ENCODE results near the gene TOX3. TPM values are rescaled to one million over a fixed set of nuclear protein-coding genes. Genes with fewer than 3 reads are reported as not detected.

The TOX3 gene
- total RNA-seq, 1 donor from 2014 or later, result 10.5 TPM

DNA sequence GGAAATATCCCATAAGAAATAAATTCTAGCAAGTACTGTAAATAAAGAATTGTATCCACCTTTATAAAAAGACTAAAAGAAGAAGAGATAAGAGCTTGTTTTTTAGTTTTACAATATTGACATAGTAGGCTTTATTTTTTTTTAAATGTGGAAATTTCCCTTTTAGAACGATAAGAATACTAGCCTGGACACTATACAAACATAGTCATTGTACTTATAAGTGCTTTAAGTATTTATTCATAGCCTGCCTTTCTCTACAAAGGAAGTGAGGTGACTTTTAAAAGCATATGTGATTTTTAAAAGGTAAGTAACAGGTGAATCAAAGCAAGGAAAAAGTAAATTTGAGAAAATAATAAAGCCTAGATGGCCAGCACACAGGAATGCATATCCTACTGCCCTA, 17.7 kb downstream of the TOX3 start:
- no peak for DNase-seq (ENCODE audit: low read depth)
- TF ChIP-seq, protein P1, sequence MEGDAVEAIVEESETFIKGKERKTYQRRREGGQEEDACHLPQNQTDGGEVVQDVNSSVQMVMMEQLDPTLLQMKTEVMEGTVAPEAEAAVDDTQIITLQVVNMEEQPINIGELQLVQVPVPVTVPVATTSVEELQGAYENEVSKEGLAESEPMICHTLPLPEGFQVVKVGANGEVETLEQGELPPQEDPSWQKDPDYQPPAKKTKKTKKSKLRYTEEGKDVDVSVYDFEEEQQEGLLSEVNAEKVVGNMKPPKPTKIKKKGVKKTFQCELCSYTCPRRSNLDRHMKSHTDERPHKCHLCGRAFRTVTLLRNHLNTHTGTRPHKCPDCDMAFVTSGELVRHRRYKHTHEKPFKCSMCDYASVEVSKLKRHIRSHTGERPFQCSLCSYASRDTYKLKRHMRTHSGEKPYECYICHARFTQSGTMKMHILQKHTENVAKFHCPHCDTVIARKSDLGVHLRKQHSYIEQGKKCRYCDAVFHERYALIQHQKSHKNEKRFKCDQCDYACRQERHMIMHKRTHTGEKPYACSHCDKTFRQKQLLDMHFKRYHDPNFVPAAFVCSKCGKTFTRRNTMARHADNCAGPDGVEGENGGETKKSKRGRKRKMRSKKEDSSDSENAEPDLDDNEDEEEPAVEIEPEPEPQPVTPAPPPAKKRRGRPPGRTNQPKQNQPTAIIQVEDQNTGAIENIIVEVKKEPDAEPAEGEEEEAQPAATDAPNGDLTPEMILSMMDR (conservative IDR thresholded peaks at IDR 0.05; ENCODE audit: low read depth, low read length), result no peak
- no peak overlapping the region for H3K4me3 ChIP-seq (ENCODE audit: low read depth, low read length)

DNA sequence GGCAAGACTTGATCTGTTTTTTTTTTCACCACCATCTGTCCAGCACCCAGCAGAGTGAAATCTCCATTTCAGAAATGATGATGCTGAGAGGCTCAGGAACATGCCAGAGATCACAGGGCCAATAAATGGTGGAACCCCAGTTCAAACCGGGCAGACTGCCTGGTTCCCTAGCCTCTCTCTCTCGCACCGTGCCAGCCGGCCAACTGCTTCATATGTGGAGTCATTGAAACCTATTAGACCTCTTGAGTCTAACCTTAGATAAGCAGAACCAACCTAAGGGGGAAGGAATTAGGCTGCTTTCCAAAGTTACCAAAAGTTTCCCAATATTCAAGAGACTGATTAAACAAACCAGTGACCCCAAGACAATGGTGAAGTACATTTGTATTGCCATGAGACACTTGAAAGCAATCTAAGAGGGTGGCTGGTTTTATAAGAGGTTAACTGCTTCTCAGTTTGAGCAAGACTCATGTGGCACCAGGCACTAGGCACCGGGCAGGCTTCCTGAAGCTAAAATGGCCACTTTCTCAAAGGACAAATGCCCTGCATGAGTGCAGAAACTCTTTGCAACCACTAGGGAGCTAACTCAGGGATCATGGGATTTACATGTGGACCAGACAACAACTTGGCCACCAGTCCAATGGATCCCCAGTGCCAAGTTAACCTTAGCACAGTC, 18.4 kb downstream of the TOX3 start:
- H3K4me3 ChIP-seq (ENCODE audit: low read depth, low read length), result no peak overlapping the region
- TF ChIP-seq, protein P1 (conservative IDR thresholded peaks at IDR 0.05; ENCODE audit: low read depth, low read length), result peak; percentile 40
- no peak for DNase-seq (ENCODE audit: low read depth)

DNA sequence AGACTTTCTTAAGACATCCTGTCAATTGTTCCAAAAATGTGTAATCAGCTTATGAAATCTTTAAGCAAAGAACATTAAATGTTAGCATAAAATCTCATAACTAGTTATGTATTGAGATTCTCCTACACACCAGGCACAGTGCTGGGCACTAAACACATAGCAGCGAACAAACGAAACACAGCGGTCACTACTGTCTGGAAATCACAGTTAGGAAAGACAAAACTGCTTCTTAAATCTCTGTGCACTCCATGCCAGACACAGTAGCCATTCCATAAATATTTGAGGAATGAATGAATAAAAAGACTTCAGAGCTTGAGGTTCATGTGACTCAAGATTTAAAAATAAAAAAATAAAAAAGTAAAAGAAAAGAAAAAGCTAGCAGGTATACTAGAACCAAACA, 20.1 kb downstream of the TOX3 start:
- no peak overlapping the region for H3K4me3 ChIP-seq (ENCODE audit: low read depth, low read length)
- DNase-seq (ENCODE audit: low read depth), result no peak
- TF ChIP-seq, protein P1 (conservative IDR thresholded peaks at IDR 0.05; ENCODE audit: low read depth, low read length), result no peak

DNA sequence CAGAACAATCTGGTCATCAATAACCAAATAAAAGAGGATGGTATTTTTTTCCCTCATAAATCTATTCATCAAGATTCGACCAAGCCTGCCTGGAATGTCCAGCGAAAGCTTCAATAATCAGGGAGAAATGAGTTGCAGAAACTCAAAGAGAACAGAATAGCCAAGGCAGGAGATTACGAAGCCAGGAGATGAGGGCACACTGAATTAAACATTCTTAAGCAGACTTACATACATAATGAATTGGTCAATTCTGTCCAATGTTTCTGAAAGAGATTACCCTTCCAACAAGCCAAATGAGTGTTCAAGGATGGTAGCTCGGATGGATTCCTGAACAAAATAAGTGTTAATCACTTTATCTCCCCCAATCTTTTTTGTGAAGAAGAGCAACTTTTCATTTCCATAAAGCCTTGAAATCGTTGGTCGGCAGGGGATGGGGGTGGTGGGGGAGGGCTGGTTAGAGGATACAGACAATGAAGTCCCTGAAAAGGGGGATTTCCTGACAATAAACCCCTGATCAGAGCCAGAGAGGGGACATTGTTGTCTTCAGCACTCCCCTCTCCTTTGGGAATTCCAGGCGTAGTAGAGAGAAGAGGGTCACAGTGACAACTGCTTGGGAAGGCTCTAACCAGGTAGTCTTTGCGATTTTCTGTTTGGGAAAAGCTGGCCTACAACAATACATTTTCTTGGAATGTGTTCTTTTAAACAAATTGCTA, 20.7 kb downstream of the TOX3 start:
- H3K4me3 ChIP-seq (ENCODE audit: low read depth, low read length), result no peak overlapping the region
- no peak for DNase-seq (ENCODE audit: low read depth)
- TF ChIP-seq, protein P1 (conservative IDR thresholded peaks at IDR 0.05; ENCODE audit: low read depth, low read length), result no peak

DNA sequence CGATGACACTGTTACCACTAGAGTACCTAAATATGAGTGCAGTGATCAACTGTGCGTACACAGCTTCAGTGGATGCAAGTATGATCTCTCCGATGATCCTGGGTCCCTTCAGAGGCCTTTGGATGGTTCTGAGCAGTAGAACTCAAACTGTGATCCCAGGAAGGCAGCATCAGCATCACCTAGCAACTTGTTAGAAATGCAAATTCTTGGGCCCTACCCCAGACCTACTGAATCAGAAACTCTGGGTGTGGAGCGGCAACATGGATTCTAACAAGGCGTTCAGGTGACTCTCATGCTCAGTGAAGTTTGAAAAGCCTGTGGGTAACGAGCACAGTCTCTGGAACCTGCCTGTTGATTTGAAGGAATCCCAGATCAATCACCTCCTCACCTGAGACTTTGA, 25.4 kb downstream of the TOX3 start:
- TF ChIP-seq, protein P1 (conservative IDR thresholded peaks at IDR 0.05; ENCODE audit: low read depth, low read length), result no peak
- no peak for DNase-seq (ENCODE audit: low read depth)
- H3K4me3 ChIP-seq (ENCODE audit: low read depth, low read length), result no peak overlapping the region

DNA sequence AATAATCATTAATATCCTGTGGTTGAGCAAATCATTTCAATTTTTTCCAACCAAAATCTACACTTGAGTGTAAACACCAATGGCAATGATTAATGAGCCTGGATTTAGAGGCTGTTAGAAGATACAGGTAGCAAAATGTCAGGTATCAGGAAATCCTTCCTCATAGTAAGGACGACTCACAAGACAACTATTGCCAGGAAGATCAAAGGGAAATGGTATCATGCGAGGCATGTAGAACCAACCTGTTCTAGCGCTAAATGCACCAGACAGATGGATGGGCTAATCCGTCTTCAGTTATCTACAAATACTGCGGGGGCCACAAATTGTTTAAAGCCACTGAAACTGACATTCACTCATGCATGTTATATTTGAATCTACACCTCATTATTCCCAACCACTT, 28.1 kb downstream of the TOX3 start:
- TF ChIP-seq, protein P1 (conservative IDR thresholded peaks at IDR 0.05; ENCODE audit: low read depth, low read length), result no peak
- no peak for DNase-seq (ENCODE audit: low read depth)
- no peak overlapping the region for H3K4me3 ChIP-seq (ENCODE audit: low read depth, low read length)

Measured in epithelial cell of proximal tubule (primary cell).